ENCODE measurements around the gene HOXC9.

HOXC9 gene

DNA sequence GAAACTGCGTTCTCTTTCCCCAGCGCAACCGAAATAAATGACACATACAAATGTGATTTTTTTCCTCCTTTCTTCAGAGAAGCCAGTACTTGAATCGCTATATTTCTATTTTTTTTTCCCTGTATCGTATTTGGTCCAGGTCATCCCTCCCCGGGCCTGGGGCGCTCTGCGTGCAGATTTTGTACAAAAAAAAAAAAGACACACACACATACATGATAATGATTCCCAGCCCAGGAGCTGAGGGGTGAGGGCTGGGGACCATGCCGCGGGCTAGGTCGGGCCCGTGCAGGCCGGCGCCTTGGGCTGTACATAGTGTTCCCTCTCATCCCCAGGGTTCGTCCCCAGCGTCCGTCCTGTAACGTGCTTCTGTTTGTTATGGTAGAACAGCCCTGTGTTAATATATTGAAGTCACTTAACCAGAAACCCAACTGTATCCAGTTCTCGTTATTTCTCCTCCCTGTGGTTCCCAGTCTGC, 3.0 kb downstream of the HOXC9 start:
- no peak for DNase-seq

DNA sequence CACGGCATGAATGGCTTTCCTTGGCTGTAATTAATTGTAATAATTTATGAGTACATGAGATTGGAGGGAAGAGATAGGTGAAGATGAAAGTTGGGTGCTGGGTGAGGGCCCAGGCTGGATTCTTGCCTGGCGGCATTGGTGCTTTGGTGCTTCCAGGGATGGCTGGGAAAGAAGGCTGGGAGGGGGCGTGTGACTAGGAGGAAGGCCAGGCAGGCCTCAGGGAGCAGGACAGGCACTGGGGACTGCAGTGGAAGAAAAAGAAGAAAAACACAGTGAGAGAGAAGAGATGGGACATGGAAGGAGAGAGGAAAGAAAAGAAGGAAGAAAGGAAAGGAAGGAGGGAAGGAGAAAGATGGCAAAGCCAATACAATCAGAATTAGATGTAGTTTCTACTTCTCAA, 3.7 kb downstream of the HOXC9 start:
- no peak for DNase-seq

- DNase-seq, result no peak
Measured at GRCh38 chr12:54004063-54004840, 4.3 kb downstream of the HOXC9 start.

GRCh38 chr12:54004841-54005530, 5.0 kb downstream of the HOXC9 start:
- peak; percentile 9 for DNase-seq

GRCh38 chr12:54005531-54005852, 5.5 kb downstream of the HOXC9 start:
- DNase-seq, result no peak

GRCh38 chr12:54005853-54006558, 6.0 kb downstream of the HOXC9 start:
- DNase-seq, result peak; percentile 65

DNA sequence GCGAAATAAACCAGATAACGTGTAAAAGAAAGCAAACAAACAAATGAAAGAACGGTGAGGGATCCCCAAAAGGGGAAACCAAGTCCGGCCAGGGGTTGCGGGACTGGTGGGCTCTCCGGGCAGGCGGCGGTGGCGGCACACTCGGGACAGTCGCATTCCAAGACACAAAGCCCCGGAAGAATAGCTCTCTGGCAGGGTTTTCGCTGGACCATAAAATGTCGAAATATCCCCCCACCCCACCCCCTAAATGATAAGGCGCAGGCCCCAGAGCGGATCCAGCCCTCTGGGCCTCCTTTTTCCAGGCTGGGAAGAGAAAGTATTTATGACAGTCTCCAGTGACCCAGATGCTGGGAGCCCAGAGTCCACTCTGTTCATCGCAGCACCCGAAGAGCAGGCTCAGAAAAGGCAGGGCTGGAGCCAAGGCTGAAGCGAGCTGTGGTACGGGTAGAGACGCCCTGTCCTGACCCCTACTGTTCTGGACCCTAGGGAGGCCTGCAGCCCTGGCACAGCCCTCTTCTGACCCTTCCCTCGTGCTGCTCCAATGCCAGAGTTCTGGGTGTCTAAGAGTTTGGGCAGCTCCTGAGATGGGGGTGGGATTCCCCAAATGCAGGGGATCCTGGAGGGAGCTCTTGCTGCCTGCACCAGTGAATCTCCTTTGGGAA, 6.7 kb downstream of the HOXC9 start:
- DNase-seq, result no peak

DNA sequence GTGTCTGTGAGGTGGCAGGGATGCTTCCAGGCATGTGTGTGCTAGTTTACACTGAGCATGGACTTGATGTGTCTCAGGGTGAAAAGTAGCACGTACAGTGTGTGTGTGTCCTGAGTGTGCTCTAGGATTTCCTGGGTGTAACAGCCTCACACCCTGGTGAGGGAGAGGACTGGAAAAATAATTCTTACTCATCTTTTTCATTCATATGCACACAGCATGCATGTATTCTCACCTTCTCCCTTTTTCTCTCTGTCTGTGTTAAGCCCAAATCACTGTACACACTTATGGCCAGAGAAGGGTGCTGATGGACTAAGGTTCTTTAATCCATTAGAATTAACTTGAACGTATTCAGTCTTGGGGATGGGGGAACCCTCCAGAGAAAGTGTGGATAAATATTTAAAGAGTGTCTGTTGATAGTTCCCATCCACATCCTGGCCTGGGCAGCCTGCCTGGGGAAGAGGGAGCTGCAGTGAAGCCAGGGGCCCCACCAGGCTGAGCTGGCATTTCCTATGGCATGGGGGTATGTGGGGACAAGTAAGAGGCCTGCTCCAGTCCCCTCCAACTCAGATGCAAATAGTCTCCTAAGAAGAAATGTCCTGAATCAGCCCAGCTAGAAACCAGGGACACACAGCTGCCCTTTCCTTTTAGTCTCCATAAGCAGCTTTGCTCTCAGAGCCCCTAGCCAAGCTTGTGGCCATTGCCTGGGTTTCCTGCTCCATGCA, 7.7 kb downstream of the HOXC9 start:
- no peak for DNase-seq

- DNase-seq, result no peak
Measured at GRCh38 chr12:54008260-54008552, 8.2 kb downstream of the HOXC9 start.

- no peak for DNase-seq
Measured at GRCh38 chr12:54009171-54010052, 9.5 kb downstream of the HOXC9 start.

GRCh38 chr12:54010053-54010971, 10.4 kb downstream of the HOXC9 start:
- DNase-seq, result no peak

DNA sequence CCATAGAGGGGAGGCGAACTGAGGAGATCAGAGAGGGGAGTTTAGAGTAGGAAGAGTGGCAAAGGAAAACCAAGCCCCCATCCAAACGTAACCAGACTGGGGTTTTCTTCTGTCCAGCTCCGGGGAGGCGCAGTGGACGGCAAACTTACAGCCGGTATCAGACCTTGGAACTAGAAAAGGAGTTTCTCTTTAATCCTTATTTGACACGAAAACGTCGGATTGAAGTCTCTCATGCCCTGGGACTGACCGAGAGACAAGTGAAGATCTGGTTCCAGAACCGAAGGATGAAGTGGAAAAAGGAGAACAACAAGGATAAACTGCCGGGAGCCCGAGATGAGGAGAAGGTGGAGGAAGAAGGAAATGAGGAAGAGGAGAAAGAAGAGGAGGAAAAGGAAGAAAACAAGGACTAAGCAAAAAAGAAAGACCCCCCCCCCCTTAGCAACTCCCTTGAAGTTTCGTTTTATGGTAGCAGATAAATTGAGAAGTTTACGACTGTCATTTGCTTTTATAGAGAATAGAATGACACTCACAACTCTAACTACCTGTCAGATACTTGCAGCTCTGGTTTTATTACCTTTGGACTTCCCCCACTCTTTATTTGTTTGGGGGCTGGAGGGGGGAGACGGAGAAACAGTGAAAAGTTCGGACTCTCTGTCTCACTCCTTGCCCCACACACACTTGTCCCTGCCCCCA, 11.2 kb downstream of the HOXC9 start:
- no peak for DNase-seq

DNA sequence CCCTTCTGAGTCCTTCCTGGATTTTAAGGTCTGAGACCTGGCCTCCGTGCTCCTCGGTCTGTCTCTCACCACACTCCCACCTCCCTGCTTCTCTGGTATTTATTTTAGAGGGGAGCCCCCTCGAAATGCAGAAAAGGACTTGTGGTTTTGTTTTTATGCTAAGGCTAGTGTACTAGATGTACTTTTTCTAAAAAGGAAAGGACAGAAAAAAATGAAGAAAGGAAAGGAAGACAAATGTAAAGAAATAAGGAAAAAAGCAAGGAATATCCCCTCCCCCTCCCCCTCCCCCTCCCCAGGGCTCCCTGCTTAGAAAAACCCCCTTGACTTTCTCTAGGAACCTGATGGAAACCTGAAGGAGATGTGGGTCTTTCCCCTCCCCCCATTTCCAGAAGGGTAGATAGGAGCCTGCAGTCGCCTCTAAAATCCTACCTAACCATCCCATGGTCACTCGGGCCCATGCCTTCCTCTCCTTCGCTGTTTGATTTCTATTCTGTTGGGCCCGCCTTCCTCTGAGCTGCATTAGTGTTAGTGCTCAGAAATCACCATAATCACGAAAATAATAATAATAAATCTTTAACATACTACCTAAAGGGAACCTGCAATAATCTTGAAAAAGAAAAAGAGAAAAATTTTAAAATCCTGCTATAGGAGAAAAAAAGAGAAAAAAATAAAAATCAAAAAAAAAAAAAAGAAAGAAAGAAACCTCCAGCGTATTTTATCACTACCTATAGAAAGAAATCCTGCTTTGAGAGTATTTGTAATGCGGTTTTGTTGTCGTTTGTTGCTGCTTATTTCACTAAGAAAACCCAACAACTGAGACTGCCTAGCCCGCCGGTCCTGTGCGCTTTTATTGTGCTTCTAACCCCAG, 11.9 kb downstream of the HOXC9 start:
- no peak for DNase-seq

DNA sequence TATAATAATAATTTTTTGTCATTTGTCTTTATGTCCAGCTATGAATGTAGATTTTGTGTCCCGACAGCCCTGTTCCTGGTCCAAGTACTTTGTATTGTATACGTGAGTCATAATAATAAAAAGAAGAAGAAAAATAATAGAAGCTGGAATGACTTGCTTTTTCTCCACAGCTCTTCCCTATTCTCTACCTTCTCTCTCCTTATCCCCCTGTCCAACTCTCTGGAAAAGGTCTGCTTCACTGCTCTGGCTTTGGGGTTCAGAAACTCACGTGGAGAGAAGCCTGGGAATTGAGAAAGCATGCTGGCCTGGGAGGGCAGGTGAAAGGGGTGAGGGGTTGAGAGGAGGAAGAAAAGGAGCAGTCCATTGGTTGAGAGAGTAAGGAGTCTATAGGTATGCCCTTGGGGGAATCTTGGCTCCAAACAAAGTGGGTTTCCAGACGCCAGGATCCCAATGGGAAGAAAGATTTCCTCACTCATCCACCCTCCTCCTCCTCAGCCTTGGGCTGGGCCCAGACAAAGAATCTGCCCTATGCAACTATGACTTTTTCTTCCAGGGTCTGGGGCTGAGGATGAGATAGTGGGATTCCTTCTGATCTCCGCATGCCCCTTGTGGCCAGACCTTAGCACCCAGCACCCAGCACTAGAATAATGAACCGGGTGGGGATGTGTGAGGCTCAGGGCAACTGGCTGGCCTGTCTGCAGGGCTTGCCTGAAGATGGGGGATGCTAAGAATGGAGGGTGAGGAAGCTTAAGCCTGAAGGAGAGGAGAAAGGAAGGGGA, 12.9 kb downstream of the HOXC9 start:
- DNase-seq, result no peak

- DNase-seq, result no peak
Measured at GRCh38 chr12:54014377-54015017, 14.5 kb downstream of the HOXC9 start.

DNA sequence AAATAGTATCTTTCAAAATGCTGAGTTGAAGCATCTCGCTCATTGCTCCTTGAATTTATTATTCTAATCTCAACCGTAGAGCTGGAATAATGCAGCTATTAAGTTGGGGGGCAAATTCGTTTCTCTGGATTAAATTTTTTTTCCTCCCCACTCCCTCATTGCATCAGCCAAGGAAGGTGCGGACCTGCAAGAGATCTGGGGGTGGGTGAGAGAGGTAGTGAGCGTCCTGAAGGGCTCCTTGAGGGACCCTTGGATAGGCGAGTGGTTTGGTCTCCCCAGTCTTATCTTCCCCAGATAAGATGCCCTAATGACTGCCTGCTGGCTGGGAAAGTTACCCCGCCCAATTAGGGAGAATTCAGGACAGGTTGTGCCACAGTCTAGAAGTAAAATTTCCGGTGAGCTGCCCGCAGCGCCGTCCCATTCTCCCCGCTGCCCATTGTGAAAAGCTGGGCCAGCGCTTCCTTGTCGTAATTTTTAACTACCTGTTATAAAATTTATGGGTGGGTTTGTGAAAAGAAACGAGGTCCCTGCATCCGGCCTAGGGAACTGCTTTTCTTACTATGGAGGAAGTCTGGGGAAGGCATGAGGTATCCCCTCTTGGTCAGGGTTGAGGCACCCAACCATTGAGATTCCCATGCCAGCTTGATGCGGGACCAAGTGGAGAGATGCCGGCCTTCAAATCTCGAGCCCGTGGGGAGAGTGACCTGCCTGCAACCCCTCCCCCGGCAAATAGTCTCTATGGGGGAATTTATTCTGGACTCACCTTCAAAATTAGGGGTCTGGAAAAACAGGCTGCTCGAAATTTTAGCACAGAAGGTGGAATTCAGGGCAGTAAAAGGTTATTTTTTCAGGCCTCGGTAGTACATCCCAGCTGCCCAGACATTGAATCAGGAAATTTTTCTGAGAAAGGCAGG, 15.3 kb downstream of the HOXC9 start:
- DNase-seq, result no peak

DNA sequence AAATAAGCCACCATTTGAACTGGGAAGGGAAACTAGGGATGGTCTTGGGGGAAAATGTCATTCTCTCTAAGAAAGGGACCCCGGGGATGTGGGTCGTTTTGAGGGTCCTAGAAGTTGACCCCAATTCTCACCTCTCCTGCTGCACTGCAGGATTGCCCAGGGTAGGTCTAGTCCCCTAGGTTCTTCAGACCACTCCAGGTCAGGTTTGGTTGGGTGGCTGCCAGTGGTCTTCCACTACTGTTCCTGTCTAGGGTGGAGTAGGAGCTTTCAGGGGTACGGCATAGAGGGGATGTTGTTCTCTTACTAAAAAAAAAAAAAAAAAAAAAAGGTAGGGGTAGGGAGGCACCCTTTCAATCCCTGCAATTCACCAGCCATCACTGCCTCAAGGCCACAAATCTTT, 16.1 kb downstream of the HOXC9 start:
- DNase-seq, result no peak

Measured in NCI-H146 (cell line).